Measurements from ENCODE around the gene AAGAB.

- TF ChIP-seq CTCF (conservative IDR thresholded peaks at IDR 0.05) (no peak), EZH2 (IDR thresholded peaks at IDR 0.05; ENCODE audit: low read depth) (no peak)
Measured at GRCh38 chr15:67266870-67267269, 12.4 kb upstream of the AAGAB start.

Data from PC-9 (cell line).